H4 (cell line): ENCODE data around the gene ZNF683. TPM values are rescaled to one million over a fixed set of nuclear protein-coding genes. Genes with fewer than 3 reads are reported as not detected.

ENCODE experiments used
- total RNA-seq: library from RNA; depleted of rRNA; stranded (reverse); fragments of >200 nt; shearing (Covaris generic); gene quantifications from 2 replicates; pipeline ENCODE4 v1.2.3, GENCODE V29; 2014; rRNA removed

The ZNF683 gene
- total RNA-seq, 1 experiment from 2014 or later: not detected

Other genes starting within 250 kb of the ZNF683 start
- 0.04 and 0.12 TPM in 2 replicates for gene FAM110D, start 213.7 kb downstream of the ZNF683 start, total RNA-seq
- gene C1orf232, start 203.8 kb downstream of the ZNF683 start, total RNA-seq: not detected in 2 replicates
- gene ZNF593, start 202.8 kb downstream of the ZNF683 start, total RNA-seq: 27.4 and 41.0 TPM in 2 replicates
- gene ZNF593OS, start 200.9 kb downstream of the ZNF683 start, total RNA-seq: not detected in 2 replicates
- not detected in 2 replicates for gene CNKSR1, start 195.3 kb downstream of the ZNF683 start, total RNA-seq
- gene CATSPER4, start 182.1 kb downstream of the ZNF683 start, total RNA-seq: not detected in 2 replicates
- 18.1 and 21.3 TPM in 2 replicates for gene CEP85, start 138.6 kb downstream of the ZNF683 start, total RNA-seq
- gene SH3BGRL3, start 92.7 kb downstream of the ZNF683 start, total RNA-seq: 77.7 and 126 TPM in 2 replicates
- 0.74 and 3.8 TPM in 2 replicates for gene UBXN11, start 66.1 kb downstream of the ZNF683 start, total RNA-seq
- 3.0 TPM in 1 of 2 replicates, not detected in the other for gene CD52, start 54.8 kb downstream of the ZNF683 start, total RNA-seq
- not detected in 2 replicates for gene CRYBG2, start 18.6 kb downstream of the ZNF683 start, total RNA-seq
- gene LIN28A, start 38.1 kb upstream of the ZNF683 start, total RNA-seq: not detected in 2 replicates
- 24.6 and 39.4 TPM in 2 replicates for gene DHDDS, start 59.6 kb upstream of the ZNF683 start, total RNA-seq
- gene HMGN2, start 99.7 kb upstream of the ZNF683 start, total RNA-seq: 955 and 1,224 TPM in 2 replicates
- gene RPS6KA1, start 157.0 kb upstream of the ZNF683 start, total RNA-seq: 34.5 and 36.4 TPM in 2 replicates